HepG2 (cell line): ENCODE results near the gene MLLT10. TPM values are rescaled to one million over a fixed set of nuclear protein-coding genes. Genes with fewer than 3 reads are reported as not detected.

ENCODE experiments used
- ATAC-seq: fragments of 200-7000 bp; cut with Tn5 transposase; 3 replicates; pipeline ENCODE4 v1.9.1; 2020; ENCODE audit warnings: mild to moderate bottlenecking, moderate library complexity
- BruUV-seq: library from RNA; stranded (reverse); fragments of 400-500 nt; replicated peaks from 2 replicates; lab custom pipeline; 2021; lab: Mats Ljungman, UMichigan
- CTCF ChIA-PET: fragments of 300-600 bp; formaldehyde crosslinking; extraction: SDS; loops from one replicate; lab custom pipeline; 2021; ENCODE audit warnings: low total read pairs, inconsistent platforms, low intra/inter-chr PET ratio; lab: Yijun Ruan, JAX
- POLR2A ChIA-PET: fragments of 350-600 bp; sonication (Branson Sonifier 250); formaldehyde crosslinking; loops from one replicate; lab custom pipeline; 2020; ENCODE audit warnings: antibody characterized with exemption, inconsistent platforms; lab: Yijun Ruan, JAX
- DNase-seq: peaks from one replicate; pipeline ENCODE4 v3.0.0-alpha.2; 2015; ENCODE audit warnings: low spot score
- FAIRE-seq: peaks from 3 replicates; lab custom pipeline; 2011; peaks lifted over from hg19 to GRCh38; lab: Jason Lieb, UNC
- H2AFZ ChIP-seq: one replicate; pipeline ENCODE4 v1.6.1; 2011; ENCODE audit warnings: low read length, inconsistent platforms
- H3K27ac ChIP-seq: fragments of 300-600 bp; 3 replicates; pipeline ENCODE4 v1.8.0; 2011; ENCODE audit warnings: mixed run types, mild to moderate bottlenecking, mixed read lengths, low read length, inconsistent platforms; ENCODE audit not compliant: insufficient read depth; ENCODE audit errors: extremely low read length
- H3K27me3 ChIP-seq, 2 experiments: fragments of 200-600 bp in 1 of 2; 2 replicates in 1 of 2; 3 replicates in 1 of 2; pipeline versions ENCODE4 v1.6.0 to v1.8.0; 2011; ENCODE audit warnings: low read length in 2 of 2, mild to moderate bottlenecking in 2 of 2, moderate library complexity in 2 of 2, inconsistent platforms in 1 of 2; ENCODE audit not compliant: insufficient read depth in 2 of 2, control insufficient read depth in 1 of 2
- H3K36me3 ChIP-seq, 2 experiments: fragments of 200-600 bp in 1 of 2; replicated peaks in 1 of 2; 2 replicates in 1 of 2; 3 replicates in 1 of 2; pipeline versions ENCODE4 v1.5.1 to v1.8.0; 2011; ENCODE audit warnings: low read length in 2 of 2, inconsistent platforms in 1 of 2; ENCODE audit not compliant: insufficient read depth in 2 of 2, control insufficient read depth in 1 of 2
- H3K4me1 ChIP-seq: 2 replicates; pipeline ENCODE4 v1.5.1; 2012; ENCODE audit warnings: low read length, inconsistent platforms; ENCODE audit not compliant: insufficient read depth
- H3K4me2 ChIP-seq: 2 replicates; pipeline ENCODE4 v1.6.0; 2011; ENCODE audit warnings: low read depth, low read length, inconsistent platforms
- H3K4me3 ChIP-seq, 3 experiments: fragments of 200-600 bp in 1 of 3; sonication (generic), shearing (Covaris generic) in 1 of 3; replicated peaks in 1 of 3; 2 replicates each; pipeline ENCODE4 v1.5.1; 2011 to 2016; ENCODE audit warnings: low read length in 3 of 3, inconsistent platforms in 2 of 3, low read depth in 2 of 3, mild to moderate bottlenecking in 2 of 3, control low read depth in 1 of 3, mixed read lengths in 1 of 3; ENCODE audit not compliant: insufficient read depth in 1 of 3
- H3K79me2 ChIP-seq: one replicate; pipeline ENCODE4 v1.6.1; 2011; ENCODE audit warnings: low read length, inconsistent platforms; ENCODE audit not compliant: insufficient read depth
- H3K9ac ChIP-seq: 2 replicates; pipeline ENCODE4 v1.6.0; 2011; ENCODE audit warnings: mild to moderate bottlenecking, low read depth, low read length, inconsistent platforms; ENCODE audit not compliant: insufficient read depth
- H3K9me3 ChIP-seq: 2 replicates; pipeline ENCODE4 v1.5.1; 2012; ENCODE audit warnings: mild to moderate bottlenecking, low read length
- H4K20me1 ChIP-seq: 2 replicates; pipeline ENCODE4 v1.6.0; 2011; ENCODE audit warnings: inconsistent platforms, mild to moderate bottlenecking, low read length, moderate library complexity; ENCODE audit not compliant: insufficient read depth
- ADNP ChIP-seq: sonication (generic); formaldehyde crosslinking; IDR thresholded peaks from 2 replicates; pipeline ENCODE4 v1.4.0; 2020; ENCODE audit warnings: missing genetic modification reagents
- ARNT ChIP-seq: fragments of 450-650 bp; IDR thresholded peaks from 2 replicates; pipeline ENCODE4 v1.6.1; 2017
- DMAP1 ChIP-seq: IDR thresholded peaks from 2 replicates; pipeline ENCODE4 v1.6.1; 2016
- ELF3 ChIP-seq: IDR thresholded peaks from 2 replicates; pipeline ENCODE4 v1.6.1; 2016; ENCODE audit warnings: missing genetic modification reagents, missing compliant biosample characterization
- FOSL2 ChIP-seq: sonication (generic); formaldehyde crosslinking; IDR thresholded peaks from 2 replicates; pipeline ENCODE4 v1.4.0; 2020; ENCODE audit warnings: missing genetic modification reagents
- JUNB ChIP-seq: sonication (generic); formaldehyde crosslinking; IDR thresholded peaks from 2 replicates; pipeline ENCODE4 v1.8.0; 2022; ENCODE audit warnings: missing genetic modification reagents, mild to moderate bottlenecking, borderline replicate concordance
- KDM6A ChIP-seq: IDR thresholded peaks from 2 replicates; pipeline ENCODE4 v1.6.1; 2016; ENCODE audit warnings: low read depth
- PITX1 ChIP-seq: sonication (generic); formaldehyde crosslinking; IDR thresholded peaks from 2 replicates; pipeline ENCODE4 v1.5.1; 2020; ENCODE audit warnings: mild to moderate bottlenecking, missing genetic modification reagents
- POGZ ChIP-seq: sonication (generic); formaldehyde crosslinking; IDR thresholded peaks from 2 replicates; pipeline ENCODE4 v1.4.0; 2020; ENCODE audit warnings: mild to moderate bottlenecking, missing genetic modification reagents
- POLR2A ChIP-seq, 2 experiments: IDR thresholded peaks; 2 replicates each; pipeline ENCODE4 v1.6.1; 2011; ENCODE audit warnings: low read depth in 2 of 2, low read length in 2 of 2, mild to moderate bottlenecking in 1 of 2, moderate library complexity in 1 of 2; ENCODE audit not compliant: insufficient read depth in 1 of 2
- SALL1 ChIP-seq: sonication (generic); formaldehyde crosslinking; IDR thresholded peaks from 2 replicates; pipeline ENCODE4 v1.8.0; 2022; ENCODE audit warnings: mild to moderate bottlenecking, missing genetic modification reagents
- TP53 ChIP-seq: sonication (generic); formaldehyde crosslinking; conservative IDR thresholded peaks from 2 replicates; pipeline ENCODE4 v1.4.0; 2020; ENCODE audit warnings: missing genetic modification reagents
- ZFP36L2 ChIP-seq: sonication (generic); formaldehyde crosslinking; IDR thresholded peaks from 2 replicates; pipeline ENCODE4 v1.4.0; 2020; ENCODE audit warnings: missing genetic modification reagents
- ZNF121 ChIP-seq: sonication (generic); formaldehyde crosslinking; IDR thresholded peaks from 2 replicates; pipeline ENCODE4 v1.5.0; 2020; ENCODE audit warnings: mild to moderate bottlenecking, missing genetic modification reagents
- ZNF136 ChIP-seq: sonication (generic); formaldehyde crosslinking; IDR thresholded peaks from 2 replicates; pipeline ENCODE4 v1.8.1; 2022; ENCODE audit warnings: low read depth, mild to moderate bottlenecking, moderate library complexity, missing genetic modification reagents
- ZNF225 ChIP-seq: sonication (generic); formaldehyde crosslinking; IDR thresholded peaks from 2 replicates; pipeline ENCODE4 v1.4.0; 2020; ENCODE audit warnings: mild to moderate bottlenecking, missing genetic modification reagents
- ZNF367 ChIP-seq: sonication (generic); formaldehyde crosslinking; IDR thresholded peaks from 2 replicates; pipeline ENCODE4 v1.4.0; 2020; ENCODE audit warnings: missing genetic modification reagents, borderline replicate concordance
- ZNF724P ChIP-seq: sonication (generic); formaldehyde crosslinking; IDR thresholded peaks from 2 replicates; pipeline ENCODE4 v1.8.0; 2022; ENCODE audit warnings: missing genetic modification reagents, borderline replicate concordance
- ZNF766 ChIP-seq: sonication (generic); formaldehyde crosslinking; IDR thresholded peaks from 2 replicates; pipeline ENCODE4 v1.5.0; 2020; ENCODE audit warnings: missing genetic modification reagents, borderline replicate concordance
- ZNF775 ChIP-seq: sonication (generic); formaldehyde crosslinking; IDR thresholded peaks from 2 replicates; pipeline ENCODE4 v1.4.0; 2020; ENCODE audit warnings: missing genetic modification reagents, mild to moderate bottlenecking, moderate library complexity, borderline replicate concordance
- WGBS: methylation state at CpG from one replicate; pipeline ENCODE4 v1.1.6; 2017; ENCODE audit warnings: low lambda C conversion rate; 5-methylcytosine and 5-hydroxymethylcytosine counted together
- in situ Hi-C: cut with HindIII; loops from 2 replicates; pipeline ENCODE4 v1.10.0; 2017; ENCODE audit warnings: low pct_unique_long_range_greater_than_20kb; ENCODE audit not compliant: extremely low pct_ligation_motif_present
- intact Hi-C: fragments of 100-400 bp; cut with micrococcal nuclease; formaldehyde crosslinking; loops from one replicate; pipeline ENCODE4 v1.10.0; 2022; ENCODE audit not compliant: unreplicated experiment
- polyA plus RNA-seq, 8 experiments: library from polyadenylated mRNA; depleted of rRNA in 3 of 8; stranded (reverse) in 7 of 8; unstranded in 1 of 8; fragments of >200 nt; fragmentation: Illumina TruSeq in 4 of 8; extraction: Trizol in 4 of 8; gene quantifications; 2 replicates each; pipeline versions ENCODE4 v1.2.1 to v1.2.3, GENCODE V29; 2011 to 2016; ENCODE audit warnings: low read depth in 4 of 8, missing spikeins in 1 of 8, mixed read lengths in 1 of 8; ENCODE audit not compliant: insufficient read depth in 1 of 8
- total RNA-seq, 5 experiments: library from RNA; depleted of rRNA; stranded (reverse); fragments of >200 nt; fragmentation: Illumina TruSeq; extraction: Trizol; gene quantifications; 2 replicates each; pipeline ENCODE4 v1.2.3, GENCODE V29; 2016; ENCODE audit warnings: low read depth in 1 of 5
- TF ChIP-seq, protein P1 (sequence below): sonication (generic); formaldehyde crosslinking; IDR thresholded peaks from 2 replicates; pipeline ENCODE4 v1.5.0; 2020; ENCODE audit warnings: missing genetic modification reagents
- TF ChIP-seq, protein P2 (sequence below): sonication (generic); formaldehyde crosslinking; IDR thresholded peaks from 2 replicates; pipeline ENCODE4 v1.8.0; 2022; ENCODE audit warnings: mild to moderate bottlenecking, missing genetic modification reagents, borderline replicate concordance
- TF ChIP-seq, protein P3 (sequence below): IDR thresholded peaks from 2 replicates; pipeline ENCODE4 v1.6.1; 2016

MLLT10 gene
- total and polyA plus RNA-seq, 2 of the 13 experiments (the other 11 are each of a cell fraction or from before 2014, with no cell fraction given): 51.3 to 84.1 TPM

DNA sequence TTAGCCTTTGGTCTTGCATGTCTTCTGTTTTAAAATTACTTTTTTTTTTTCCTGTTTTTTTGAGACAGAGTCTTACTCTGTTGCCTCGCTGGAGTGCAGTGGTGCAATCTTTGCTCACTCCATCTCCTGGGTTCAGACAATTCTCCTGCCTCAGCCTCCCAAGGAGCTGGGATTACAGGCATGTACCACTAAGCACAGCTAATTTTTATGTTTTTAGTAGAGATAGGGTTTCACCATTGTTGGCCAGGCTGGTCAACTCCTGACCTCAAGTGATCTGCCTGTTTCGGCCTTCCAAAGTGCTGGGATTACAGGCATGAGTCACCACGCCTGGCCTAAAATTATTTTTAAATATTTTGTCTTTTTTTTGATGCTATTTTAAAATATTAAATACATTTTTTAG, 38.5 kb downstream of the MLLT10 start:
- peaks cover 96% of the 10 kb centered on the region for H3K79me2 ChIP-seq
- intact Hi-C loops (loop anchor here (5.0 kb wide), 1 partner anchor 40 kb away; no protein-coding TSS in a partner anchor), in situ Hi-C loops (no loop called here)
- TF ChIP-seq ZNF367 (no peak), ZNF766 (no peak), ZNF225 (CRISPR knock-in tag) (no peak), SALL1 (CRISPR knock-in tag) (peak; percentile 31; the same call in 1 of the 2 replicates), POLR2A (IDR thresholded peaks at IDR 0.05; ENCODE audit: insufficient read depth in 1 of 2, low read depth in 2 of 2, low read length in 2 of 2) (no peak), TP53 (no peak), POGZ (CRISPR knock-in tag) (0 out of 2 replicates have a peak, but pooled peaks have one; percentile 33), DMAP1 (CRISPR knock-in tag) (no peak), ADNP (CRISPR knock-in tag) (no peak), PITX1 (CRISPR knock-in tag) (no peak), ARNT (no peak), ZFP36L2 (no peak), JUNB (no peak), ELF3 (no peak), ZNF121 (CRISPR knock-in tag) (no peak), KDM6A (CRISPR knock-in tag) (no peak), ZNF136 (CRISPR knock-in tag) (no peak), ZNF775 (CRISPR knock-in tag) (no peak), FOSL2 (CRISPR knock-in tag) (peak; percentile 70), ZNF724P (CRISPR knock-in tag) (no peak)
- TF ChIP-seq, protein P1, sequence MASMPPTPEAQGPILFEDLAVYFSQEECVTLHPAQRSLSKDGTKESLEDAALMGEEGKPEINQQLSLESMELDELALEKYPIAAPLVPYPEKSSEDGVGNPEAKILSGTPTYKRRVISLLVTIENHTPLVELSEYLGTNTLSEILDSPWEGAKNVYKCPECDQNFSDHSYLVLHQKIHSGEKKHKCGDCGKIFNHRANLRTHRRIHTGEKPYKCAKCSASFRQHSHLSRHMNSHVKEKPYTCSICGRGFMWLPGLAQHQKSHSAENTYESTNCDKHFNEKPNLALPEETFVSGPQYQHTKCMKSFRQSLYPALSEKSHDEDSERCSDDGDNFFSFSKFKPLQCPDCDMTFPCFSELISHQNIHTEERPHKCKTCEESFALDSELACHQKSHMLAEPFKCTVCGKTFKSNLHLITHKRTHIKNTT (CRISPR knock-in tag): no peak
- TF ChIP-seq, protein P2, sequence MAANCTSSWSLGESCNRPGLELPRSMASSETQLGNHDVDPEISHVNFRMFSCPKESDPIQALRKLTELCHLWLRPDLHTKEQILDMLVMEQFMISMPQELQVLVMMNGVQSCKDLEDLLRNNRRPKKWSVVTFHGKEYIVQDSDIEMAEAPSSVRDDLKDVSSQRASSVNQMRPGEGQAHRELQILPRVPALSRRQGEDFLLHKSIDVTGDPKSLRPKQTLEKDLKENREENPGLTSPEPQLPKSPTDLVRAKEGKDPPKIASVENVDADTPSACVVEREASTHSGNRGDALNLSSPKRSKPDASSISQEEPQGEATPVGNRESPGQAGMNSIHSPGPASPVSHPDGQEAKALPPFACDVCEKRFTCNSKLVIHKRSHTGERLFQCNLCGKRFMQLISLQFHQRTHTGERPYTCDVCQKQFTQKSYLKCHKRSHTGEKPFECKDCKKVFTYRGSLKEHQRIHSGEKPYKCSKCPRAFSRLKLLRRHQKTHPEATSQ (CRISPR knock-in tag): no peak
- TF ChIP-seq, protein P3, sequence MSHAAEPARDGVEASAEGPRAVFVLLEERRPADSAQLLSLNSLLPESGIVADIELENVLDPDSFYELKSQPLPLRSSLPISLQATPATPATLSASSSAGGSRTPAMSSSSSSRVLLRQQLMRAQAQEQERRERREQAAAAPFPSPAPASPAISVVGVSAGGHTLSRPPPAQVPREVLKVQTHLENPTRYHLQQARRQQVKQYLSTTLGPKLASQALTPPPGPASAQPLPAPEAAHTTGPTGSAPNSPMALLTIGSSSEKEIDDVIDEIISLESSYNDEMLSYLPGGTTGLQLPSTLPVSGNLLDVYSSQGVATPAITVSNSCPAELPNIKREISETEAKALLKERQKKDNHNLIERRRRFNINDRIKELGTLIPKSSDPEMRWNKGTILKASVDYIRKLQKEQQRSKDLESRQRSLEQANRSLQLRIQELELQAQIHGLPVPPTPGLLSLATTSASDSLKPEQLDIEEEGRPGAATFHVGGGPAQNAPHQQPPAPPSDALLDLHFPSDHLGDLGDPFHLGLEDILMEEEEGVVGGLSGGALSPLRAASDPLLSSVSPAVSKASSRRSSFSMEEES (CRISPR knock-in tag): no peak
- H3K27me3 ChIP-seq: no peaks in the 10 kb centered on the region
- H2AFZ ChIP-seq: no peak overlapping the region
- no peaks in the 10 kb centered on the region for H3K9me3 ChIP-seq
- H3K9ac ChIP-seq: no peak overlapping the region
- H4K20me1 ChIP-seq: no peaks in the 10 kb centered on the region
- peak overlapping the region; percentile 39 for H3K27ac ChIP-seq
- H3K4me1 ChIP-seq: peaks cover 69% of the 10 kb centered on the region
- WGBS: 88% methylated on average over 3 of the region's 3 CpGs
- no peak overlapping the region for H3K4me3 ChIP-seq
- FAIRE-seq (no peak), ATAC-seq (no peak), DNase-seq (no peak)
- POLR2A ChIA-PET: interaction anchor here (1.2 kb wide), 1 partner anchor 77 kb away, joined by 5 read pairs; no protein-coding TSS in a partner anchor
- BruUV-seq: no TSS peak
- peaks cover 2 to 19% of the 10 kb centered on the region in 2 experiments; a peak in 4 of 5 replicates for H3K36me3 ChIP-seq
- CTCF ChIA-PET: no interaction called here
- peak overlapping the region; percentile 17; the same call in 1 of the 2 replicates for H3K4me2 ChIP-seq
